HG02798 (cell line): ENCODE measurements around the gene PPP2R3B.
"Not testable (repeated sequence)": the region's sequence is repeated elsewhere in the genome, so short reads cannot be mapped to it uniquely, and the experiment has no call there.

ENCODE experiments used
- ATAC-seq: cut with Tn5 transposase; IDR thresholded peaks from one replicate; pipeline ENCODE4 v1.9.1; 2021; ENCODE audit warnings: mild to moderate bottlenecking; ENCODE audit not compliant: unreplicated experiment, poor library complexity

PPP2R3B gene

DNA sequence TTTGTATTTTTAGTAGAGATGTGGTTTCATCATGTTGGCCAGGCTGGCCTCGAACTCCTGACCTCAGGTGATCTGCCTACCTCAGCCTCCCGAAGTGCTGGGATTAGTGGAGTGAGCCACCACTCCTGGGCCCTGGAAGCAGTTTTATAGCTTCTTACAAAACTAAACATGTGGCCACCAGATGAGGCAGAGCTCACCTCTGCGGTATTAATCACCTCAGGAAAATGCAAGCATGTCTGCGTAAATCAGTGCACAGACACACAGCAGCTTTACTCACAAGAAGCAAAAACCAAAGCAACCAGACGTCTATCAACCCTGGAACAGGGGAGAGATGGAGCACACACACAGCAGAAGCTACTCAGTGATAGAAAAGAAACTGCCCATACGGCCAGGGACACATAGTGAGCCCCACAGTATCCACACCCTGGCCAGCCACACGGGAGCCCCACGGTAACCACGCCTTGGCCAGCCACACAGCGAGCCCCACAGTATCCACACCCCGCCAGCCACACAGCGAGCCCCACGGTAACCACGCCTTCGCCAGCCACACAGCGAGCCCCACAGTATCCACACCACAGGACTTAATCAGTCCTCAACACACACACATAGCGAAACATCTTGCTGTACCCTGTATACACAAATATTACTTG, 30.2 kb downstream of the PPP2R3B start:
- ATAC-seq, result no peak

DNA sequence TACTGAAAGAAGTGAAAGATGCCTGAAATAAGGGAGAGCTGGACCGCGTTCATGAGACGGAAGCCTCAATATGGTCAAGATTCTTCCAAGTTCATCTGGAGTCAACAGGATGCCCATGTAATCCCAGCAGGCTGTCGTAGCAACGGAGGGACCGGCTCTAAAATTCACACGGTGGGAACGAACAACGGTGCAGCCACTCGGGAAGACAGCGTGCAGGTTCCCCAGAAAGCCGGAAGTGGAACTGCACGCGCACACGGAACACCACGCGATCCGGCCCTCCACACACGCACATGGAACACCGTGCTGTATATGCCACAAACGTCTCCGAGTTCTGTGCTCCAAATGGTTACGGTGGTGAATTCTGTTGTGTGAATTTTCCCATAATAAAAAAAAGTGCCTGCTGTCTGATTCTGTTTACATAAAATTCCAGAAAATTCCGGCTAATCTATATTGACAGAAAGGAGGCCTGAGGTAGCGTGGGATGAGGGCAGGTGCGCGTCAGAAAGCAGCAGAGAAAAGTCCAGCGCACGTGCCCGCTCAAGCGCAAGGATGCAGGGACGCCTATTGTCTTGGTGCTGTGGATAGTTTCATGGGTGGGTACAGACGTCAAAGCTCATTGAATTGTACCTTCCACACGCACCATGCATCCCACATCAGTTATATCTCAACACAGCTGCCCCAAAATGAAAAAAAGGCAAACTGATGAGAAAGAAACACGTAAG, 31.2 kb downstream of the PPP2R3B start:
- ATAC-seq, result no peak

DNA sequence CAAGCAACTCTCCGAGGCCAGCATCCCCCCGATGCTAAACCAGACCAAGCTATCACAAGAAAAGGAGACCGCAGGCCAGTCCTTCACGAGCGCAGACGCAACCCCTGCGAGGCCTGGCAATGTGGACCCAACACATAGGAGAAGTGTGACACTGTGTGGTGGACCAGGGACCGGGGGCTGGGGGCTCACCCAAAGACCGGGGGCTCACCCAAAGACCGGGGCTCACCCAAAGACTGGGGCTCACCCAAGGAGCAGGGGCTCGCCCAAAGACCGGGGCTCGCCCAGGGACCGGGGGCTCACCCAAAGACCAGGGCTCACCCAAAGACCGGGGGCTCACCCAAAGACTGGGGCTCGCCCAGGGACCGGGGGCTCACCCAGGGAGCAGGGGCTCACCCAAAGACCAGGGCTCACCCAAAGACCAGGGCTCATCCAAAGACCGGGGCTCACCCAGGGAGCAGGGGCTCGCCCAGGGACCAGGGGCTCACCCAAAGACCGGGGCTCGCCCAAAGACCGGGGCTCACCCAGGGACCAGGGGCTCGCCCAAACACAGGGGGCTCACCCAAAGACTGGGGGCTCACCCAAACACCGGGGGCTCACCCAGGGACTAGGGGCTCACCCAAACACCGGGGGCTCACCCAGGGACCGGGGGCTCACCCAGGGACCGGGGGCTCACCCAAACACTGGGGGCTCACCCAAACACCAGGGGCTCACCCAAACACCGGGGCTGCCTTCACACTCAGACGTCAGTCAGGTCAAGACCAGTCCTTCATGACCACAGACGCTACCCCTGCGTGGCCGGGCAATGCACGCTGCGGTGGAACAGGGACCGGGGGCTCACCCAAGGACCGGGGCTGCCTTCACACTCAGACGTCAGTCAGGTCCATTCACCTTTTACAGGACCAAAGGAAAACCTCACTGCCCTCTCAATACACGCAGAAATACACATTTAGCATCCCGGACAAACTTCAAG, 32.9 kb downstream of the PPP2R3B start:
- ATAC-seq, result no peak

DNA sequence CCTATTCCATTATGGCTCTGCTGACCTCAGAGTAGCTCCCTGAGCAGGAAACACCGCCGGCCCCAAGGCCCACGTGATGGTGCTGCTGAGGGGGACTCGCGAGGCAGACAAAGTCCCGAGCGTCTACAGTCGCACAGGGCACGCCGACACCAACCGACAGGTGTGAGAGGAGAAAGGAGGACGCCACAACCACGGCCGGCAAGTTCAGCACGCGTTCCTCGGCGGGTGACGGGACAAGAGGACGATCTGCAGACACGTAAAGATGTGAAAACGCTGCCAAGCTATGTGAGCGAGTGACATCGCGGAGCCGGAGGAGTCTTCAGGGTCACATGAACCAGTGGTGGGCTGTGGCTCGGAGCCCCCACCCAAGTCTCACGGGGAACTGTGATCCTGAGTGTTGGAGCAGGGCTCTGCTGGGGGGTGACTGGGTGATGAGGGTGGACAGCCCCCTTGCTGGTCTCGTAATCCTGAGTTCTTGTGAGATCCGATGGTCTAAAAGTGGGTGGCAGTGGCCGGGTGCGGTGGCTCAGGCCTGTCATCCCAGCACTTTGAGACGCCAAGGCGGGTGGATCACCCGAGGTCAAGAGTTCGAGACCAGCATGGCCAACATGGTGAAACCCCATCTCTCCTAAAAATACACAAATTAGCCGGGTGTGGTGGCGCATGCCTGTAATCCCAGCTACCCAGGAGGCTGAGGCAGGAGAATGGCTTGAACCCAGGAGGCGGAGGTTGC, 34.0 kb downstream of the PPP2R3B start:
- ATAC-seq, result no peak

DNA sequence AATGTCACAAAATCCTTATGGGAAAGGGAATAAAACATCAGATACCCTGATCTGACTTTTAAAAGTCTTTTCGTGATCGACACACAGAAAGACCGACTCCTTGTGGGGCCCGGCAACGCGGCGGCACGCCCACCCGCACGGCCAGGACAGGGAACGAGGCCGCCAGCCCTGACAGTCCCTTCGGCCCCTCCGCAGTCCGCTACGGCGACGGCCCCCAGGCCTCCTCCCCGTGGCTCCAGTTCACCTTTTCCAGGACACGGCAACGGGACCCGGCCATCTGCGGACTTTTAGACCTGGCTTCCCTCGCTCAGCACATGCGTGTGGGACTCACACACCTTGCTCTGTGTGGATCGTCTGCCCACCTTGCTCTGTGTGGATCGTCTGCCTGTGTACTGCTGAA, 34.5 kb downstream of the PPP2R3B start:
- ATAC-seq, result no peak

DNA sequence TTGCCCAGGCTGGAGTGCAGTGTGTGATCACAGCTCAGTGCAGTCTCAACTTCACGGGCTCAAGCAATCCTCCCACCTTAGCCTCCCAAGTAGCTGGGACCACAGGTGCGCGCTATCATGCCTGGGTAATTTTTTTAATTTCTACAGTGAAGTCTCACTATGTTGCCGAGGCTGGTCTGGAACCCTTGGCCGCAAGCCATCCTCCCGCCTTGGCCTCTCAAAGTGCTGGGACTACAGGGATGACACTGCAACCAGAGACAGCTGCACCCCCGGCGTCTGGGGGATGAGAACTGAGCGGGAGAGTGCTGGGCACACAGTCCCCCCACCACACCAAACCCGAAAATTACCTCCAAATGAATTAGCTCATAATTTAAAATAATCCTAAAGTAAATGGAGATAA, 35.0 kb downstream of the PPP2R3B start:
- no peak for ATAC-seq

DNA sequence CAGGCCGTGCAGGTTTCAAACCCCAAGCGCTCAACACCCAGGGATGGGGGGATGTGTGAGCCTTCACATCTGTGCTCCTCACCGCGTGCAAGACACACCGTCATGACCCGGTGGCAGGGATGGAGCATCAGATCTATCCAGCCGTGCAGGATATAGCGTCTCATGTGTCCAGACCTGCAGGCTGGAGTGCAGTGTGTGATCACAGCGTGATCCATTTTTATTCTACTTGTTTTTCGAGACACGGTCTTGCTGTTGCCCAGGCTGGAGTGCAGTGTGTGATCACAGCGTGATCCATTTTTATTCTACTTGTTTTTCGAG, 35.4 kb downstream of the PPP2R3B start:
- not testable (repeated sequence) for ATAC-seq

DNA sequence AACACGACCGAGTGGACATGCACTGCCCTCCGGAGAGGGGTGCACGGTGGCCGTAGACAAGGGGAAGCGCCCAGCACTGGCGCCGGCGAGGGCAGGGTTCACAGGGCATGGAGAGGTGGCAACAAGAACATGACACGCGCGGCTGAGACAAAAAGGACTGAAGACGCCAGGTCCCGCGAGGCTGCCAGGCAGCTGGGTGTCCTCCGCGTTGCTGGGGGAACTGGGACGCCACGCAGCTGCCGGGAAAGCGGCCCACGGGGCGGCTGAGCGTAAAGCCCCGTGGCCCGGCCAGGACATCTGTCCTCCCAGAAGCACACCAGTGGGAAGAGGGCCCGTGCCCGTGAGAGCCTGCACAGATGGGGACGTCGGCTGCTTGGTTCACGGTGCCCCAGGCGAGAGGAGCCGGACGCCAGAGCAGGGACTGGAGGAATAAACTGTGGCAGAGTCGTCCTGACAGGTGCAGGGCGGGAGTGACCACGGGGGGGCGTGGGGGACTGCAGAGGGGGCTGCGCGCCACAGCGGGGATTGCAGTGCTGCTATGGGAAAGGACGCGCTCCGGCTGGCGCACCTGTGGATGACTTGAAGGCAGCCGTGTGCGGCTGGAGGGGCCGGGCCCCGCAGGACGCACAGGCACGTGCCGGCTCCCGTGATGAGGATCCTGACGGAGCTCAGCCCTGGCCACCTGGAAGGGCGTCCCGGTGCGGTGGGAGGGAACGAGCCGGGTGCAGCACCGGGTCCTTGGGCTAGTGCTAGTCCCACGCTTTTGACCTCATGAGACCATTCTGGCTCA, 36.0 kb downstream of the PPP2R3B start:
- no peak for ATAC-seq

DNA sequence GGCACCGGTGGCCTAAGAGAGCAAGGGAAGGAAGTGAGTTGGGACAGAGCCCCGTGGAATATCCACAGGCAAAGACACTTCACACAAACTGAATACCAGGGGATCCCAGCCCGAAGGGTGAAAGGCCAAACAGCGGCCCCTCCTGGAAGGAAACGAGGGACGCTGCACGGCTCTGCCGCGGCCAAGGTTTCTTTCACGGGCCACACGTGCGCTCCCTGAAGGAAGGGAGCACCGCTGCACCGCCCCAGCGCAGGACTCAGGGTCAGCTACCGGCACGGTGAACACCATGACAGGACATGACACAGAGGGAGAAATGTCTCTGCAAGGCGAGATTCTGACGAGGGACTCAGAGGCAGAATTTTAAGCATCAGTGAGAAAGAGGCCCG, 36.6 kb downstream of the PPP2R3B start:
- ATAC-seq, result no peak

DNA sequence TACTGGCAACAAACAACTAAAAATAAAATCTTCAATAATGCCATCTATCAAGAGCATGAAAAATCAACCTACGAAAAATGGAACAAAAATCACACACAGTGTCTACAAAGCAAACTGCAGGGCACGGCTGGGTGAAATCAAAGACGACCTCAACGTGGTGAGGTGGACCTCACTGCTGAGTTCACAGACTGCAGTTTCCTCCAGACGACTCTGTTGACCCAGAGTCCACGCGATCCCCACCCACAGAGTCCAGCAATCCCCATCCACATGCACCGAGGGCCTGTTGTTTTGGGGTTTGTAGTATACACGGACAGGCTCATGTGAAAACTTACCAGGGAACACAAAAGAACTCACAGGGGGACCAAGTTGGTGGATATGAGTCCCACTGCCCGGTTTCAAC, 37.0 kb downstream of the PPP2R3B start:
- no peak for ATAC-seq

DNA sequence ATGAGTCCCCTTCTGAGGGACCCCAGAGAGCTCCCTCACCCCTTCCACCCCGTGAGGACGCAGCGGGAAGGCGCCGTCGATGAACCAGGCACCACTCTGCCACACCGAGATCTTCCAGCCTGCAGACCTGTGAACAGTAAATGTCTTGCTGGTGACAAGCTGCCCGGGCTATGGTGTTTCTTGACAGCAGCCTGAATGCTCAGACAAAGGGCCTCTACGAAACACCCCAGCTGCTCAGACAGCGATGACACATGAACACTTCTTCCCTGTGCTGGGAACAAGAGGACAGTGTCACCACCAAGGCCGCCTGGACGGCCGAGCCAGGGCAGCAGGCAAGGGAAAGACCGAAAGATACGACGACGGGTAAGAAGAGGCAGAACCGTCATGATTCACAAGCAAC, 37.5 kb downstream of the PPP2R3B start:
- ATAC-seq, result no peak

DNA sequence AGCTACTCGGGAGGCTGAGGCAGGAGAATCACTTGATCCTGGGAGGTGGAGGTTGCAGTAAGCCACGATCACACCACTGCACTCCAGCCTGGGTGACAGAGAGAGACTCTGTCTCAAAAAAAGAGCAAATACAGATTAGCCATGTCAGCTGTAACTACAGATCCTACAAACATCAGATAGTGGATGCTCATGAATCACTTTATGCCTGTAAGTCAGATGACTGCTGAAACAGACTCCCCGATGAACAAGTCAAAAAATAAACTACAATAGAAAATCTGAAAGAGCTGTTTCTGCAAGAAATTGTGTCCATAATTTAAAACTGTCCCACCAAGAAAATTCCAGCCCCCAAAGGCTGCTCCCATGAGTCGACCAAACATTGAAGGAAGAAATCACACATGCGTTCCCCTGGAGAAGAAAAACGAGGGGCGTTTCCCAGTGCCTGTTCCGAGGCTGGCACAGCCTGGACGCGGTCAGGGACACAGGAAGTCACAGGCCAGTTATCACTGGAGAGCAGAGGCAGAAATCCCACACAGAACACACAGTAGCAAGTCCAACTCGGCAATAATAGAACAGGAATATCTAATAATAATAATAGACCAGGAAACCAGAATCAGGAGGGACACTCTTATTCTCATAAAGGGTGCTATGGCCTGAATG, 38.1 kb downstream of the PPP2R3B start:
- no peak for ATAC-seq

DNA sequence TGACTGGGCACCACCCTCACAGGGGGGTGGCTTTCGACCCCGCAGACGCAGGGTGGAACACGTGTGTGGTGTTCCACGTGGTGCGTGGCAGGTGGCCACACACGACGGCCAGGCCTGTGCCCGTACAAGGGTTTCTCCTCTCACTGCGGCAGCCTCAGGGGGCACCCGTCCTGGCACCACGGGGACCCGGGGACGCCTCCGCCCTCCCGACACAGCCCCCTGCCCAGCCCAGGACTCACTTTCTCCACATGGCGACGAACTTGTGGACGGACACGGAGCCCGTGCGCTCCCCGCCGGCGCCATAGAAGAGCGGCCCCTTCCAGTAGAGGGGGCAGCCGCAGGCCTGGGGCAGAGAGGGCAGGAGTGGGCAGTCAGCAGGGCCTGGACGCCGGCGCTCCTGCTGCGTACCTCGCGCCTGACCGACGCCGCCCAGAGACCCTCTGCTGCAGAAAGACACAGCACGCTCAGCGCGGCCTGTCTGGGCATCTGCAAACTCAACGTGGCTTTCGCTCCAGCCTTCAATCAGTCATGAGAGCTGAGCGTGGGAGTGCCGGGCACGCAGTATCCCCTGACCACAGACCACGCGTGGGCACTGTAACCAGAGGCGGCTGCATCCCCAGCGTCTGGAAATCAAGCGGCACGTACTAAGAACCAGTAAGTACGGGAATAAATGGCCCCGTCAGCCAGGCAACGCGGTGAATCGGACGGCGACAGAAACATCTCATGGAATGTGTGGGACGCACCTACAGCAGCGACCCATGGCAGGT, 39.2 kb downstream of the PPP2R3B start:
- ATAC-seq, result no peak

DNA sequence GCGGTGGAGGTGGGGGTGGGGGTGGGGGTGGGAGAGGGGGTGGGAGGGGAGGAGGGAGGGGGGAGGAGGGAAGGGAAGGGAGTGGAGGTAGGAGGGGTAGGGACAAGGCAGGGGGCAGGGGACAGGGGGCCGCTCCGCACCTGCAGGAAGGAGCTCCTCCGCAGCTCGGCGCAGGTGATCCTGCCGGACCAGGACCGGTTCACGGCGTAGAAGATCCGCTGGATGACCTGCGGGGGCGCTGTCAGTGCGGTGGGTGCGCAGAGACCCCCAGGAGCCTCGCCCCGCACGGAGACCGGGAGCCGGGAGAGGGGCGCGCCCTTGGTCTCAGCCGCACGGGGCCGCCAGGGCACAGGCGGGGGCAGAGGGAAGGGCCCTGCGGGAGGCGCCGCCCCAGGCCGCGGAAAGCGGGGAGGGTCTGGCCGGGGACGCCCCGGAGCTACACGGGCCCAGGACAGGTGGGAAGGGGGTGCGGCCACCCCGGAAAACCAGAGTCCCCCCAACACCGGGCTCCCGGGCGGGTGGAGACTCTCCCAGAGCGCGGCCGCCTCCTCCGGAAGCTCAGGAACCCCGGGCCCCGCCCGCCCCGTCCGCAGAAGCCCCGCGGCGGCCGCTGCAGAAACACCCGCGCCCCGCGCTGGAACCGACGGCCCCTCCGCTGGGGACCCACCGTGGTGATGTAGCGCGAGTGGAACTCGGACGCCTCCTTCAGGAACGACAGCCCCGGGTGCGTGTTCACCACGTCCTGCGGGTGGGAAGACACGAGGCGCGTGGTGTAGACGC, 40.5 kb downstream of the PPP2R3B start:
- ATAC-seq, result no peak

DNA sequence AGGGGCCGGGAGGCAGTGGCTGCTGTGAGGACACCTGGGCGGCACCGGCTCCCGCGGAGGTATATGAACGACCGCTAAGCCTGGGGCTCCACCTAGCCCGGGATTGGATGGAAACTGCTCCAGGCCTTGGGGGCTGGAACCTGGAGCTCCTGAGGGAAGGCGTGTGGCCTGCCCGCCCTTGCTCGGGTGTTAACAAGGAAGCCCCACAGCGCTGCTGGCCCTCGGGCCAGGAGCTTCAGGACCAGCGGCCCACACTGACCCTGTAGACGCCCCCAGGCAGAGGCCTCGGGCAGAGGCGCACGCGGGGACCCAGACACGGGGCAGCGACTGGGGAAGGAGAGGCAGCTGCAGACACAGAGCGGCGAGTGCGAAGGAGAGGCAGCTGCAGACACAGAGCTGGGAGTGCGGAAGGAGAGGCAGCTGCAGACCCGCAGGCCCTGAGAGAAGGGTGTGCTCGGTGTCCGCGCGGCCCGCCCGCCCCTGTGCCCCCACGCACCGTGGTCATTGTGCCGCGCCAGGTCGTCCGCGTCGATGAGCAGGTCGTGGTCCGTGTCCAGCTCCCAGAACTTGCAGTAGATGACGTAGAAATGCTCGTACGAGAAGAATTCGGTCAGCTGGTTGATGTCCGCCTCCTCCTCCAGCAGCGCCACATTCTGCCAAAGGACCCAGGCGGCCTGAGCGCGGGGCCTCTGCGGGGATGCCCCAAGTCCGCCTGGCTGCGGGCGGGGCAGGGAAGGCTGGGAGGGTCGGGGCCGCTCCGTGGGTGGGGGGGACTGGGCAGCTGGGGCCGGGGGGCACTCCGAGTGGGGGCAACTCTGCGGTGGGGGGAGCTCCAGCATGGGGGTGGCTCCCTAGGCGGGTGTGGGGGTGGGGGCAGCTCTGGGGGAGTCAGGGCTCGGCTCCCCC, 41.4 kb downstream of the PPP2R3B start:
- ATAC-seq, result no peak

DNA sequence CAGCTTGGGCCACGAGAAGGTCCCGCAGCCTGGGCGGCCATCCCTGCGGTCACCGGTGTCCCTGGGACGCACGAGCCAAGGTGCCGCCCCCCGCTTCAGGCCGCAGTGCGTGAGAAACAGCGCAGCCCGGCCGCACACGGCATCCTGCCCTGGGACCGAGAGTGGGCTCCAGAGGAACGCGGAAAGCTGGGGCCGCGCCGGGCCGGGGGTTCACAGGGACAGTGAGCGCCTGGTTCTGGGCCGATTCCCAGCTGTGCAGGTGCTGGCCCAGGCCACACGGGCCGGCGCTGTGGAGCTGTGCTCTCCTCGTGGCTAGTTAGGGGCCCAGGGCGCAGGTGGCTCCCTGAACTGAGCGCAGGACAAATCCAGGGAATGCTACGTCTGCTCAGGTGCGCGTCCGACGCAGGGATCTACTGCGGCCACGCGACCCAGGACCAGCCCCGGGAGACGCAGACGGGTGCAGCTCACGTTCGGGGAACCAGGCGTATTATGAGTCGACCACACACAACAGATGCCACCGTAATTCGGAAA, 42.3 kb downstream of the PPP2R3B start:
- no peak for ATAC-seq
